SKM-1 treated with dmso at 0.1 percent for 144 hours (cell line): ENCODE measurements around the gene CAB39.

Experiments used
- DNase-seq: peaks from one replicate; lab custom pipeline; 2025; ENCODE audit not compliant: unreplicated experiment; lab: John Stamatoyannopoulos, UW

The CAB39 gene

DNA sequence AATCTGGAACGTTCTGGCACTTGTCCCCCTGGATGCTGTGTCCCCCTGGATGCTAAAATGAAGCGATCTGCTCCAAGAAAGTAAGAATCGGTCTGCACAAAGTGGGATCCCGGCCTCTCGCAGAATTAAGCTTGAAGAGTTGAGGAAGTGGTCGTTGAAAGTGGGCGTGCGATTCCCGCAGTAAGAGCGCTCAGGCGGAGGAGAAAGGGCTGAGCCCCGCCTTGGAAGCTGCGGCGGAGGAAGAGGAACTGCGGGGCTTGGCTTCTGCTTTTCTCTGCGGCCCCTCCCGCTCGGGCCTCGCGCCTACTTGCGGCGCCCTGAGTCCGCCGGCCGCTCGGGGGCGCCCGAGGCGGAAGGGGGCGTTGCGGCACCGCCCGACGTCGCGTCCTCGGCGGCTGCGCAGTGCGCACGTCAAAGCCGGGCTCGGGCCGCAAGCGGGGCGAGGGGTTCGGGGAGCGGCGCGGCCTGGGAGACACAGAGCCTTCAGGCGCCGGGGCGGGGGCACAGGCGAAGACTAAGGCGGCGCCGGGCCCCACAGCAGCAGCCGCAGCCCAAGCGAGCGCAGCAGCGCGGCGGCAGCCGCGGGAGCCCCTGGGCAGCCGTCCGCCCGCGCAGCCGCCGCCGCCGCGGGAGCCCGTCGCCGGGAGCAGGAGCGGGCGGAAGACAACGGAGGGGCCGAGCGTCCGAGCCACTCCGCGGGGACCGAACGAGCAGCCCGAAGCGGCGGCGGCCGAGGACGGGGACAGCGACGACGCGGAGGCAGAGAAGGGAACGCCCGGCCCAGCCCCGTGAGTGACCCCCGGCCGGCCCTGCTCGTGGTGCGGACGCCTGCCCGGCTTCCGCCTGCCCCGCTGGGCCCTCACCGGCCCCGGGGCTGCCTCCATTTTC lies at the start of gene CAB39:
TSS of gene CAB39 (plus strand) at position 400 of the 888 bp plus-strand sequence. CDS start 47,160 bp downstream, outside the sequence.
- peak; percentile 99 for DNase-seq

DNA sequence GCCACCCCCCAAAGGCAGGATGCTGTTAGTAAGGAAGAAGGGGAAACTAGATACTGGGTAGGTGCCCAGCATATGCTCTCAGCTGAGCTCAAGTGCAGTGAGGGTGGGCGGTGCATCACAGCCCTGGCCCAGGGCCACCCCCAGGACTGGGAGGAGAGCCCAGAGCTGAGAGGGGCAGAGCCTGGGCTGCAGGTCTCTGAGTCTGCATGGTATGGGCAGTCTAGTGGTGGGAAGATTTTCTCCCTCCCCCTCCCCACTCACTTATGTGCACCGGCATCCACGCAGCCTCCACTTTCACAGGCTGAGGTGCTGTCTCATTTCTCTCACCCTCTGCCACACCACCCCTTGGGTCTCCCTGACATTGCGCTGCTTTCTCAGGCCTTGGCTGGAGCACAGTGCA lies 48.5 kb upstream of the CAB39 start:
- DNase-seq: no peak

DNA sequence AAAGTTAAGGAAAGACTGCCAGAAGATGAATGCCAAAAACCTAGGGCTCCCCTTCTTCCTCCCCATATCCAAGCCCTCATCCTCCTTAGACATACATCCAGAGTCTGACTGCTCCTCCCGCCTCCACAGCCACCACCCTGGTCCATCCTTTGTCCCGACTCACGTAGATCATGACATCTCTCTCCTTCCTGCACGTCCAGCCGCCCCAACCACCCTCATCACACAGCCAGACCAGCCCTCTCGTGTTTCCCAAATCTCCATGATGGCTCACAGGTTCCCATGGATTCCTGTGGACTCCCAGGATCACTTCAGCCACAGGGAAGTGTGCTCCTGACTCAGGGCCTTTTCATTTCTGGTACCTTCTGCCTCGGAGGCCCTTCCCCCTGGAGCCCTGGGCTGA lies 47.8 kb upstream of the CAB39 start:
- DNase-seq: no peak

DNA sequence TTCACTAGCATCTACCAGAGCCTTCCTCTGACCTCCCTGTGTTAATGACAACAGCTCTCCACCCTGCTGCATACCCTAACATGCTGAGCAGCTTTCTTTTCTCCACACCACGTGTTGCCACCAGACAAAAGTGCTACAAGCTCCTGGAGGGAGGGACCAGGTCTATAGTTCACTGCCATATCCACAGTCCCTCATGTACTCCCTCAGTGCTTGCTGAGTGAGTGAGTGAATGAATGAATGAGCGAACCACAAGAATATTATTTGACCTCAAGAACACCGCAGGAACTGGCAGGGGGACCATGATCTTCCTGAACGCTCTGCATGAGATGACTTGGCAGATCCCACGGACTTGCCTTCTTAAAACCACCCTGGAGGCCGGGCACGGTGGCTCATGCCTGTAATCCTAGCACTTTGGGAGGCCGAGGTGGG lies 47.4 kb upstream of the CAB39 start:
- no peak for DNase-seq

DNA sequence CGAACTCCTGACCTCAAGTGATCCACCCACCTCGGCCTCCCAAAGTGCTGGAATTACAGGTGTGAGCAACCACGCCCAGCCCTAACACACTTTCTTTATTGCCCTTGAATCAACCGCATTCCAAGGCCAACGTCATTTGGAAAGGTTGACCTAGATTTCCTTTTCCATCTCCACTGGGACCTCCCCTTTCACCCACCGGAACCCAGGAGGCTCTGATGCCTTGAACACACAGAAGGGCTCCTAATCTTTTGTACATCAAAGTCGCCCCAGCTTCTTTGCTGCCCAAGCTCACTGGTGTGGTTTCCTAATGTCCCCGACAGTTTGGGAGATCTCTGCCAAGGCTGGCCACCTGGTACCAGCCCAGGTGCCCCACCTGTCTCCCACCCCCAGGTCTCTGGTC lies 46.2 kb upstream of the CAB39 start:
- no peak for DNase-seq

DNA sequence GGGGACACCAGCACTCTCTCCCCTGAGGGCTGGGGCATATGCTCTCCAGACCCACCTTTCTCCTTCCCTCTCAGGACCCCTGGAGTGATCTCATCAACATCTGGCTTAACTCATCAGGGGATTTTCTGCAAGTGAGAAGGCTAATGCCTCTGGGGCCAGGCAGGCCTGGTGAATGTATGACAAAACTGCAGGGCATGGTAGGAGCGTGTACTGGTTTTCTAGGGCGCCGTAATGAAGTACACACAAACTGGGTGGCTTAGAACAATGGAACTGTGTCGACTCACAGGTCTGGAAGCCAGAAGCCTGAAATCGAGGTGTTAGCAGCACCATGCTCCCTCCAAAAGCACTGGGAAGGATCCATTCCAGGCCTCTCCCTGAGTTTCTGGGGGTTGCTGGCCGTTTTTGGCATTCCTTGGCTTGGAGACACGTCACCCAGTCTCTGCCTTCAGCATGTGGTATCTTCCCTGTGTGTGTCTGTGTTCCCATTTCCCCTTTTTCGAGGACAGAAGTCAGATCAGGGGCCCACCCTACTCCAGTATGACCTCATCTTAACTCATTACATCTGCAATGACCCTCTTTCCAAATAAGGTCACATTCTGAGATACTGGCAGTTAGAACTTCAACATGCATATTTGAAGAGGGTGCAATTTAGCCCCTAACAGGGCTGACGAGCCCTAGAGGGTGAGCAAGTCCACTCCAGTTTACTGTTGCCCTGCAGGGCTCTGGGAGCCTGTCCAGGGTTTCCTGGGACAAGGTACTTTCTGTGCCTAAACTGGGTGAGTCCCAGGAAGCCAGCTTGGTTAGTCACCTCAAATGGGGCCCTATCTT lies 45.5 kb upstream of the CAB39 start:
- DNase-seq: peak; percentile 84

DNA sequence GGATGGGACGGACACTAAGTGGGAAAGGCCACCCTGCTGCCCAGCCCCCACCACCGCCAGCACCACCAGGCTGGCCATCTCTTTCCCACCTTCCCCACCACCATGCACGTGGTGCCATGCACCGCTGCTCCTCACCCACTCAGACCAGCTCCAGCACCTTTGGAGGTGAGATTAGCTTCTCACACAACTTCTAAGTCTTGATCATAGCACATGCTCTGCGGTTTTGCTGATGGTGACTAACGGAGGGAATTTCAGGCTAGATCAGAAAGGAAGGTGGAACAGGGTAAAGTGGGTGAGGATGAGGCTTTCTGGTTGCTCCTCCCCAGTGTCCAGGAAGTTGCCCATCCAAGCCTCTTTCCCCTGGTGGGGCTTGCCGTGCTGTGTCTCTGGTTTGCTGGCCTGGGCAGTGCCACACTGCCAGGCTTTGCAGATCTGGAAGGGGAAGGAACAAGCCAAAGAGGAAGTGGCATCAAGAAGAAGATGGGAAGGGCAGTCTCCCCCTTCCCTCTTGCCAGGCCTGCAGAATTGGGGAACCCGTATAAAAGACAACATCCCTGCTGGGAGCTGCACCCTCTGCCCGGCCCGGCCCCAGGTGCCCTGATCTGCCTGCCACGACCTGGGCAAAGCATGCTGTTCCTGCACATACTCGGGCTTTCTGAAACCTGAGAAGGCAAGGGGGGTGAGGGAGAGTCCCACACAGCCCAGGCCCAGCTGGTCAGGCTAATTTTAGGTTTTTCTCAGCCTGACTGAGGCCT lies 44.3 kb upstream of the CAB39 start:
- DNase-seq: peak; percentile 39

DNA sequence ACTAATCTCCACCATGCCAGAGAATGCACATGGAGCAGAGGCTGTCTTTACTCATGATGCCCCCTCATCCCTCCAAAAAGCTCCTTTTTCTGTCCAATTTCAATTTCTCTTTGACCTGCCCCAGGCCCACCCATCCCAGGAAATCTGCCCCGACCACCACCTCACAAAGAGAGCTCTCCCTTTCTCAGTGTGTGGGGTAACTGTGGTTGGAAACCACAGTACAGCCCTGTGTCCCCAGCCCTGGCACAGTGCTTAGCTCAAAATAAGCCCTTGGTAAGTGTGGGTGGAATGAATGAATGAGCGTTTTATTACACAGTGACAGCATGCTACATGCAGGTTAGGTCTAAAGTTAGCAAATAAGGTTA lies 43.7 kb upstream of the CAB39 start:
- no peak for DNase-seq

DNA sequence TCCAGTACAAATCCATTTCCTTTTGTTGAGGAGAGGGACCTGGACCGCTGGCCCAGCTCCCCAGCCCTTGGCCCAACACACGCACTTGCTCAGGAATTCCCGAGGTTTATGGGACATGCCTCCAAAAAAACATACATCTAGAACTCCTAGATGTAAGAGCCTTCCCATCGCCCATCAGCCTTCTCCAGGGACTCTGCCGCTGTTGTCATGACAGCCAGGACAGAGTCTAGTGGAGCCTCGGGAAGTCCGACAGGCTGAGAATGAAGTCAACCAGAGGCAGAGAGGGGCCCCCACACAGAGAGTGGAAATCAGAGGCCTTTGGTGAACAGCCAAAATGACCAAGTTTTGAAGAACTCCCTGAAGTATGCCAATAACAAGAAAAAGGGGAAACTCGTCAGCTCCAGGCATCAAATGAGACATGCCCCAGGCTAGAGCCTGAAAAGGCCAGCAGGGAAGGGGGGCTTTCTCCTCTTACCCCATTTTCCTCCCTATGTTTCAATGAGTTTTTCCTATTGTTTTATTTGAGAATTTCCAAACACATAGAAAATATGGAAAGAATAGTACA lies 43.2 kb upstream of the CAB39 start:
- peak; percentile 10 for DNase-seq

DNA sequence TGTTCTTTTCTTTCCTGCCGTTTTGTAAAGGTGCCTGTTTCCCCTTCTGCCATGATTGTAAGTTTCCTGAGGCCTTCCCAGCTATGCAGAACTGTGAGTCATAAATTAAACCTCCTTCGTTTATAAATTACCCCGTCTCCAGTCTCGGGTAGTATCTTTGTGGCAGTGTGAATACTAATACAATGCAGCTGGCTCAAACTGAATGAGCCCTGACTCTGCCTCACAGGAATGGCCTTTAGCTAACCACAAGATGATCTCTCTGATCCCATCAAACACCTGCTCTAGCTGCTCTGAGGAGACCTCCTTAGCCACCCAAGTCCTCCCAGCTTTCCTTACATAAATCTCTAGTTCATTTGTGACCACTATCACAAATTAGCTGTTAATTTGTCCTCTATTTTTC lies 41.5 kb upstream of the CAB39 start:
- no peak for DNase-seq

DNA sequence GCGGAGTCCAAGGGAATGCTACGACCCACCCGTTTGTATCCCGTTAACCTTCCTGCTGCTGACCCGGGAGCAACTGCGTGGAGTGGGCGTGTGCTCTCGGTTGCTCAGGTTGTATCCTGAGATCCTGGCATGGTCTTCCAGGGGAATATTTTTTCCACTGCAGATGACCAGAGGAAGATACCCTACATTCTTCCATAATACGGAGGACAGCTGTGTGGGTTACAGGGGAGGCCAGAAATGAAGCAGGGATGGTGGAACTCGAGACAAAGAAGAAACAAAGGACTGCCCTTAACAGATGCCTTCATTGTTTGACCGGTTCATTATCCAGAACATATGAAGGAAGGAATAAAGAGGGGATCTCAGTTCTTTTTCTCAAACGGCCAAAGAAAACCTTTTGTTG lies 39.8 kb upstream of the CAB39 start:
- DNase-seq: no peak

DNA sequence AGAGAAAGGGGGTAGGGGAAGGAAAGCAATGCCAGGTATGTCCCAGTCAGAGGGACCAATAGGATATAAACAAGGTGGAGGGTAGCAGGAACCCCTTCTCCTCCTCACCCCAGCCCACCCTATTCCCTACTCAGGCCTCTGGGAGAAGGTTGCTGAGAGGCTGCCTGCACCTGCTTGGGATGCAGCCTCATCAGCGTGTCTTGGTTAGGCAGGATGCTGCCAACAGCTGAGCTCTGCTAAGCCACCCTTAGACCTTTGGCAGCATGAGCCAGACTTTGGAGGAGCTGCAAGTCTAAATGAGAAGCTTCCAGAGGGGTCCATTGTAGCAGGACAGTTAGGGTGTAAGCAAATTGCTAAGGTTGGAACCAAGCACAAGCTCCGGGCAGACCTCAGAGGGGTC lies 38.2 kb upstream of the CAB39 start:
- no peak for DNase-seq

DNA sequence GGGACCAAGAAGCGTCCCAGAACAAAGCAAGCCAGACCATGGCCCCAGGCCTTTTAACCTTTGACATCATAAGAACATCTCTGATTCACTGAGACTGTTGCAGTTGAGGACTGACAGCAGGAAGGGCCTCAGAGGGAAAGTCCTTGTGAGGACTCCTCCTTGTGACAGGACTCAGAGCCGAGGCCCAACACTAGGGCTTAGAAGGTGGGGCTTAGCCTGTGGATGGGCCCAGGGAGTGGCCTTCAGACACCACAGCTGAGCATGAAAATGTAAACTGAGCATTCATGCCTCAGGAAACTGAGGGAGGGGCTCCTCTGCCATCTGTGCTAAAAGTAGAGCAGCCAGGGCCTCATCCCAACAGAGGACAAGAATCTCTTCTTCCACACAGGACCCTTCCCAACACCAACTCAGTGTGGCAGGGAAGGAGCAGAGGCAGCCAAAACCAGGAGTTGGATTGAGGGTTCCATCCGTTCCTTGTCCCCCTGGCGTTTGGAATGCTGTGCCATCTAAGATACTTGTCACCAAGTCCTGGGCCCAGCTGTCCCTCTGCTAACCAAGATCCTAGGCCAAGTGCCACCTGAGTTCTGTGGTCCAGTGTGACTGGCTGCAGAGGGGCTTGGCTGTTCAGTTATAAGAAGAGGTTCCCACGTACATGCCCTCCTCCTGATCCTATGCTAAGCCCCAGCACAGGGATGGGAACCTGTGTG lies 37.5 kb upstream of the CAB39 start:
- no peak for DNase-seq

DNA sequence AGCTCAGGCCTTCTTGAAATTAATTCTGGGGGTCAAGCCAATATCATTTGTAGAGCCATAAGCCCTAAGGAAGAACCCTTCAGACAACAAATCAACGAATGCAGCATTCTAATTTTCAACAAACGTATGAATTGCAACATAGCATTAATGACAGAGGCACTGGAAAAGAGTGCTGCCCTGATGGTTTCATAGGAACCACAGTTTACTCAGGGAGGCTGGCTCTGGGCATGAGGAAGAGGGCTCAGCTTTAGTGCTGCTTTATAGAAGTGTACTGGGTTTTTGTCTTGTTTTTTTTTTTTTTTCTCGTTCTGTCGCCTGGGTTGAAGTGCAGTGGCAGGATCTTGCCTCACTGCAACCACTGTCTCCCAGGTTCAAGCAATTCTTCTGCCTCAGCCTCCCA lies 36.1 kb upstream of the CAB39 start:
- no peak for DNase-seq

DNA sequence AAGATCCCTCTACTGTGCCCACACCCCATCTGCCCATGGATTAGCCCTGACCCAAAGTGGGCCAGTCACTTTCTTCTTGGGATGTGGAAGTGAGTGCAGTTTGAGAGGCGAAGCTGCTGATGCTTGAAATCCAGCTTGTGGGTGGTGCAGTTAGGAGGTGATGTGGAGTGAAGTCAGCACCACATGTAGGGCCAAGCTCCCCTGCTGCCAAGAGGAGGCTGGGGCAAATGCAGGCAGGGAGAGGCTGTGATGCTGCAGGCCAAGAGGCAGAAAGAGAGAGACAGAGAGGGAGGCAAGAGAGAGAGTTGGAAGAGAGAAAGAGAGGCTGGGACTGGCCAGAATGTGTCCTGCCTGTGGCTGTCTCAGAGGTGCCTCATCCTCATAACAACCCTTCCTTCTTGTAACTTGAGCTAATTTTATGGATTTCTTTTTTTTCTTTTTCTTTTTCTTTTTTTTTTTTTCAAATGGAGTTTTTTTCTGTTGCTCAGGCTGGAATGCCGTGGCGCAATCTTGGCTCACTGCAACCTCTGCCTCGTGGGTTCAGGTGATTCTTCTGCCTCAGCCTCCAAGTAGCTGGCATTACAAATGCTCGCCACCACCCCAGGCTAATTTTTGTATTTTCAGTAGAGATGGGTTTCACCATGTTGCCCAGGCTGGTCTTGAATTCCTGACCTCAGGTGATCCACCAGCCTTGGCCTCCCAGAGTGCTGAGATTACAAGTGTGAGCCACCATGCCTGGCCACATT lies 35.3 kb upstream of the CAB39 start:
- no peak for DNase-seq

DNA sequence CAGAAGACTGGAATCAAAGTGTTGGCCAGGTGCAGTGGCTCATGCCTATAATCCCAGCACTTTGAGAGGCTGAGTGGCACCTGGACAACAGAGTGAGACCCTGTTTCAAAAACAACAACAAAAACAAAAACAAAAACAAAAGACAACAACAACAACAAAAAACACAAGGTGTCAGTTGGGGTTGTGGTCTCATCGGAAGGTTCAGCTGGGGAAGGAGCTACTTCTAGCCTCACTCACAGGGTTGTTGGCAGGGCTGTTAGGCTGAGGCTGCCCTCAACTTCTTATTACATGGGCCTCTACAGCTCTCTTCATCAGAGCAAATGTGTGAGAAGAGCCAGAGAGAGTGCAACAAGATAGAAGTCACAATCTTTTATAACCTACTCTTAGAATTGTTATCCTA lies 34.6 kb upstream of the CAB39 start:
- DNase-seq: no peak

DNA sequence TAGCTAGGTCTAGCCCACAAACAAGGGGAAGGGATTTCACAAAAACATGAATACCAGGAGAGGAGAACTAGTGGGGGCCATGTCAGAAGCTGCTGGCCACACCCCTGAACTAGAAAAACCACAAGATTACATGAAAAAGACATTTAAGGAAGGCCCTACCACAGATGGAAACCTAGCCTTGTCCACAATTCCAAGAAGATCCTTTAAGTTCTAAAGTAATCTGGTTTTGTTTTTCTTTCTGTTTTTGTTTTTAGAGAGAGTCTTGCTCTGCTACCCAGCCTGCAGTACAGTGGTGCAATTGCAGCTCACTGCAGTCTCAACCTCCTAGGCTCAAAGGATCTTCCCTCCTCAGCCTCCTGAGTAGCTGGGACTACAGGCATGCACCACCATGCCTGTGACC lies 34.2 kb upstream of the CAB39 start:
- peak; percentile 26 for DNase-seq

DNA sequence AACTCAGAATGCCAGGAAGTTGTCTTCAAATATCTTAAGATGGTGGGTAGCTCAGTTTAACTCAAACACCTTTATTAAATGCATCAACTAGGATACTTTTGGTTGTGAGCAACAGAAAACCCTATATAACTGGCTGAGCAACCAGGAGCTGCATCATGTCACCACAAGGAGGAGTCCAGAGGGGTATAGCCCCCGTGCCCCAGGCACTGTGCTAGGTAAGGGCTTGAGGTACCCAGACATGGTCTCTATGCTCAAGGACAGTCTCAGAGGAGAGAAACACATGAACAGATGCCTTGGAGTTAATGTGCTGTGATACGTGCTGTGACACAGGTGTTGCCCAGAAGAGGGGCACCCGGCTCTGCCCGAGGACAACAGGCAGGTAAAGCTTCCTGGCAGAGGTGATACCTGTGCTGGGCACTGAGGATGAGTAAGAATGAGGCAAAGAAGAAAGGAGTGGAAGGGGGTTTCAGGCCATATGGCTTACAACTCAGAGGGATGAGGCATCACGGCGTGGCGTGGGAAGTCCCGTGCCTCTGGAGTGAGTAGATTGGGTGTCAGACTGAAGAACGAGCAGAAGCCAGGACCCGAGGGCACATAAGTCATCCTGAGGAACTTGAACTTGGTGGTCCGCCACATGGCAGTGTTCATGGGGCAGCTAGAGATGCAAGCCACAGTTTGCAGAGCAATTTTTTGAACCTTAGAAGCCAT lies 32.0 kb upstream of the CAB39 start:
- no peak for DNase-seq

DNA sequence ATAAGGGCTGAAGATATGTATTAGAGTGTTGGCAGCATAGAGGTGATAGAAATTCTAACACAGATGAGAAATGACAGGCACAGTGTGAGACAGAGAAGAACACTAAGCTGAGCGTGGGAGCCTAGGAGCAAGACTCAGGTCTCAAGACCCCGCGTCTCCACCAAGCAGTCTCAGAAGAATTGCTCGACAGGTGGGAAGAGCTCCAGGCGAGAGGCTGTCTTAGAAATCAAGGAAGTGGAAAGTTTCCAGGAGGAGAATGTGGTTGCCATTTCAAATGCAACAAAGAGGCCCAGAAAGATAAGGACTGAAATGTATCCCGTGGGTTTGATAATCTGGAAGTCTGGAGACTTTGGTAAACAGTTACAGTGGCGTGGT lies 31.5 kb upstream of the CAB39 start:
- DNase-seq: no peak
